ENCODE measurements around the gene WDR77.

DNA sequence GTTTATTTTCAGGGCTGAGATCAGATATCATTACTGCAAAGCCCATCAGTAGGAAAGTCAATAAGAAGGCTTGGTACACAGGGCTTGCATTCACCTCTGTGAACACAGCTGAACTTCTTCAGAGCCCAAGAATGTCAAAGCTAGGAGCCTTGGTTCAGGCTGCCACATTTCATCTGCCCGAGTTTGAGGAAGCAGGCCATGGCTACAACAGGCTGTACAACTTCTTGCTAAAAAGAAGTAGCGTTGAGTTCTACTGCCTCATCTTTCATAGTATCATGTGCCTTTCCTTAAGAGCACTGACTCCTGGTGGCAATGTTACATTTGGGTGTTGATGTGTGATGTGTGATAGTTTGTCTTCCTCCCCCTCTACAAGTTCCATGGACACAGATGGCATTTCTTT, 34.8 kb upstream of the WDR77 start:
- no peak for TF ChIP-seq EZH2 (IDR thresholded peaks at IDR 0.05; ENCODE audit: borderline replicate concordance, low read length)
- TF ChIP-seq, protein P1, sequence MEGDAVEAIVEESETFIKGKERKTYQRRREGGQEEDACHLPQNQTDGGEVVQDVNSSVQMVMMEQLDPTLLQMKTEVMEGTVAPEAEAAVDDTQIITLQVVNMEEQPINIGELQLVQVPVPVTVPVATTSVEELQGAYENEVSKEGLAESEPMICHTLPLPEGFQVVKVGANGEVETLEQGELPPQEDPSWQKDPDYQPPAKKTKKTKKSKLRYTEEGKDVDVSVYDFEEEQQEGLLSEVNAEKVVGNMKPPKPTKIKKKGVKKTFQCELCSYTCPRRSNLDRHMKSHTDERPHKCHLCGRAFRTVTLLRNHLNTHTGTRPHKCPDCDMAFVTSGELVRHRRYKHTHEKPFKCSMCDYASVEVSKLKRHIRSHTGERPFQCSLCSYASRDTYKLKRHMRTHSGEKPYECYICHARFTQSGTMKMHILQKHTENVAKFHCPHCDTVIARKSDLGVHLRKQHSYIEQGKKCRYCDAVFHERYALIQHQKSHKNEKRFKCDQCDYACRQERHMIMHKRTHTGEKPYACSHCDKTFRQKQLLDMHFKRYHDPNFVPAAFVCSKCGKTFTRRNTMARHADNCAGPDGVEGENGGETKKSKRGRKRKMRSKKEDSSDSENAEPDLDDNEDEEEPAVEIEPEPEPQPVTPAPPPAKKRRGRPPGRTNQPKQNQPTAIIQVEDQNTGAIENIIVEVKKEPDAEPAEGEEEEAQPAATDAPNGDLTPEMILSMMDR (IDR thresholded peaks at IDR 0.05; ENCODE audit: low read length): no peak
